Measurements from ENCODE around the gene SP2.
A peak's percentile ranks its signal among the peaks of the same experiment; 100 is the strongest.

- TF ChIP-seq, protein P1, sequence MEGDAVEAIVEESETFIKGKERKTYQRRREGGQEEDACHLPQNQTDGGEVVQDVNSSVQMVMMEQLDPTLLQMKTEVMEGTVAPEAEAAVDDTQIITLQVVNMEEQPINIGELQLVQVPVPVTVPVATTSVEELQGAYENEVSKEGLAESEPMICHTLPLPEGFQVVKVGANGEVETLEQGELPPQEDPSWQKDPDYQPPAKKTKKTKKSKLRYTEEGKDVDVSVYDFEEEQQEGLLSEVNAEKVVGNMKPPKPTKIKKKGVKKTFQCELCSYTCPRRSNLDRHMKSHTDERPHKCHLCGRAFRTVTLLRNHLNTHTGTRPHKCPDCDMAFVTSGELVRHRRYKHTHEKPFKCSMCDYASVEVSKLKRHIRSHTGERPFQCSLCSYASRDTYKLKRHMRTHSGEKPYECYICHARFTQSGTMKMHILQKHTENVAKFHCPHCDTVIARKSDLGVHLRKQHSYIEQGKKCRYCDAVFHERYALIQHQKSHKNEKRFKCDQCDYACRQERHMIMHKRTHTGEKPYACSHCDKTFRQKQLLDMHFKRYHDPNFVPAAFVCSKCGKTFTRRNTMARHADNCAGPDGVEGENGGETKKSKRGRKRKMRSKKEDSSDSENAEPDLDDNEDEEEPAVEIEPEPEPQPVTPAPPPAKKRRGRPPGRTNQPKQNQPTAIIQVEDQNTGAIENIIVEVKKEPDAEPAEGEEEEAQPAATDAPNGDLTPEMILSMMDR (IDR thresholded peaks at IDR 0.05 in 2 of 3, conservative IDR thresholded peaks at IDR 0.05 in 1 of 3; ENCODE audit: borderline replicate concordance in 1 of 3, insufficient read depth in 1 of 3, low read depth in 2 of 3, low read length in 2 of 3), result no peak
- TF ChIP-seq EZH2 (IDR thresholded peaks at IDR 0.05) (no peak), POLR2A (IDR thresholded peaks at IDR 0.05; ENCODE audit: borderline replicate concordance, extremely low read depth, insufficient read depth, insufficient read length) (no peak), SRF (IDR thresholded peaks at IDR 0.05; ENCODE audit: low read depth) (no peak), SP1 (IDR thresholded peaks at IDR 0.05; ENCODE audit: low read depth) (peak; percentile 58)
Observed at GRCh38 chr17:47957591-47958490, 61.8 kb downstream of the SP2 start, which contains the start of gene PRR15L.
